ENCODE measurements around the gene NTN3.

- TF ChIP-seq POLR2A (IDR thresholded peaks at IDR 0.05) (no peak), CTCF (IDR thresholded peaks at IDR 0.05) (no peak), EP300 (IDR thresholded peaks at IDR 0.05) (no peak)
Measured at GRCh38 chr16:2477327-2477726, 6.2 kb downstream of the NTN3 start.
